Lung (tissue), 12 donors: ENCODE measurements around the gene PPIL4. TPM values are rescaled to one million over a fixed set of nuclear protein-coding genes. Genes with fewer than 3 reads are reported as not detected.

ENCODE experiments used
- ATAC-seq: fragments of 200-7000 bp; cut with Tn5 transposase; one replicate; pipeline ENCODE4 v1.9.1; 2020; ENCODE audit warnings: moderate number of reproducible peaks; ENCODE audit not compliant: insufficient read depth, low FRiP score
- DNase-seq, 3 donors: peaks; one replicate each; pipeline ENCODE4 v3.0.0-alpha.2; 2013 to 2017
- H3K27ac ChIP-seq, 2 donors: one replicate each; pipeline ENCODE4 v1.5.1; 2013; ENCODE audit warnings: mild to moderate bottlenecking in 2 of 2, moderate library complexity in 2 of 2, control low read depth in 1 of 2, inconsistent platforms in 1 of 2, low read depth in 1 of 2, low read length in 1 of 2
- H3K27me3 ChIP-seq, 3 donors: one replicate each; pipeline ENCODE4 v1.5.1; 2013; ENCODE audit warnings: low read length in 2 of 3; ENCODE audit not compliant: control insufficient read depth in 3 of 3, insufficient read depth in 3 of 3
- H3K36me3 ChIP-seq, 4 donors: one replicate each; pipeline ENCODE4 v1.5.1; 2013; ENCODE audit warnings: low read length in 4 of 4, mild to moderate bottlenecking in 1 of 4, moderate library complexity in 1 of 4; ENCODE audit not compliant: control insufficient read depth in 4 of 4, insufficient read depth in 4 of 4
- H3K4me1 ChIP-seq, 5 donors: one replicate each; pipeline ENCODE4 v1.5.1; 2013; ENCODE audit warnings: low read length in 5 of 5, mild to moderate bottlenecking in 2 of 5, moderate library complexity in 1 of 5; ENCODE audit not compliant: control insufficient read depth in 5 of 5, insufficient read depth in 5 of 5
- H3K4me3 ChIP-seq: one replicate; pipeline ENCODE4 v1.5.1; 2013; ENCODE audit warnings: mild to moderate bottlenecking, control low read depth, moderate library complexity
- H3K9ac ChIP-seq, 2 donors: one replicate each; pipeline ENCODE4 v1.5.1; 2013; ENCODE audit warnings: low read length in 2 of 2, control low read depth in 1 of 2; ENCODE audit not compliant: insufficient read depth in 1 of 2
- H3K9me3 ChIP-seq, 4 donors: one replicate each; pipeline ENCODE4 v1.5.1; 2013; ENCODE audit warnings: low read length in 3 of 4, mild to moderate bottlenecking in 1 of 4, moderate library complexity in 1 of 4; ENCODE audit not compliant: control insufficient read depth in 4 of 4, insufficient read depth in 3 of 4
- CTCF ChIP-seq: IDR thresholded peaks from 2 replicates; pipeline ENCODE4 v1.5.1; 2012; ENCODE audit warnings: mild to moderate bottlenecking; ENCODE audit errors: control extremely low read depth, extremely low read depth
- WGBS, 2 donors: extraction: QIAGEN DNeasy Blood & Tissue Kit; methylation state at CpG; one replicate each; pipeline ENCODE4 v1.1.7; 2013; 5-methylcytosine and 5-hydroxymethylcytosine counted together
- polyA plus RNA-seq, 2 donors: library from polyadenylated mRNA; stranded (reverse); fragments of 200-250 nt; gene quantifications; one replicate each; pipeline ENCODE4 v1.2.1, GENCODE V29; 2013
- total RNA-seq, 2 donors: library from RNA; depleted of rRNA in 1 of 2; stranded (reverse); fragments of >200 nt in 1 of 2; gene quantifications; one replicate each; pipeline ENCODE4 v1.2.1, GENCODE V29; 2014 to 2021
- donor health status: control.
- donor health status: control.
- donor health status: Bipolar disorder and iron deficiency.
- donor health status: healthy.
- donor health status: DM: yes; HTN: yes; CAD: no.

The PPIL4 gene
- total and polyA plus RNA-seq, 4 donors: 15.7 to 52.3 (median 21.9) TPM

DNA sequence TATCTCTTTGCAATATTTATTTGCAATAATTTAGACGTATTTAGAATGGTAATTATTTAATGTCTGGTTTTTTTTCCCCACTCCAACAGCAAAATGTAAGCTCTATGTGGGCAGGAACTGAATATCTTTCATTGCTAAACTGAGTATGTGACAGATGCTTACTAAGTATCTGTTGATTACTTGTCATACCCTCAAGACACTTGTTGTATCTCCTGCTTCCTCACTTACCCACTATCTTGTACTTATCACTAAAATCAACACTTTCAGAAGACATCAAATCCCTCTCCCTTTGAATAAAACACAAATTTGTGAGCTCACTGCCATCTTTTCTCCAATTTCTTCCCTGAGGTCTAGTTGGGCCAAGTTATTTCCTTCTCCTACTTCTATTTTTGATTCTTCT is 30.3 kb downstream of the PPIL4 start:
- ATAC-seq: no peak
- Histone ChIP-seq H3K36me3 (peaks cover 5 to 25% (median 10%) of the 10 kb centered on the region in 4 donors), H3K27me3 (no peaks in the 10 kb centered on the region), H3K9me3 (no peaks in the 10 kb centered on the region), H3K27ac (no peak overlapping the region), H3K9ac (no peak overlapping the region), H3K4me3 (no peak overlapping the region), H3K4me1 (no peaks in the 10 kb centered on the region)
- WGBS, 2 donors: 91 to 98% methylated on average over 1 of the region's 1 CpG
- TF ChIP-seq CTCF: no peak
- no peak for DNase-seq

DNA sequence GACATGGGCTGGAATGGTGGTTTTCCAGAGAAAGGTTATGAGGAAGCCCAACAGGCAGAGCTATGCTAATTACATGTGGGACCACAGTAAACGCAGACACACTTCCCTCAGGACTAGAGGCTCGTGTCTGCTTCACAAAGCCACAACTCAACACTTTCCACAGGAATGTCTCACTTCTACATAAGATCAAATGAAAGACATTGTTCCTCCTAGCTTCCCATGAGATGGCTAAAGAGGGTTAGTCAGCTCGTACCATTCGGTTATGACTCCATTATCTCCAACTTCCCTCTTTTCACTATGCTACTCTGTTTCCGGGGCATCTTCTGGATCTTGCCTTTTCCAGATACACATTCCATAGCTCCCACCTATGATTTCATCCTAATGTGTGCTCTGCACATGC is 31.9 kb downstream of the PPIL4 start:
- H3K27me3 ChIP-seq: no peaks in the 10 kb centered on the region
- no peak for DNase-seq
- peaks cover 3 to 27% (median 9%) of the 10 kb centered on the region in 4 donors for H3K36me3 ChIP-seq
- H3K27ac ChIP-seq: no peak overlapping the region
- H3K9me3 ChIP-seq: no peaks in the 10 kb centered on the region
- no peak overlapping the region for H3K9ac ChIP-seq
- ATAC-seq: no peak
- TF ChIP-seq CTCF: no peak
- H3K4me1 ChIP-seq: no peaks in the 10 kb centered on the region
- no peak overlapping the region for H3K4me3 ChIP-seq
- WGBS, 2 donors: 59 to 81% methylated on average over 5 of the region's 5 CpGs

GRCh38 chr6:149510793-149511512 is 34.9 kb downstream of the PPIL4 start:
- no peak for TF ChIP-seq CTCF

GRCh38 chr6:149508485-149508884 is 37.4 kb downstream of the PPIL4 start:
- no peak overlapping the region for H3K4me3 ChIP-seq
- peaks cover 4 to 10% (median 7%) of the 10 kb centered on the region in 4 donors for H3K36me3 ChIP-seq
- peaks cover 0 to 4% (median 0%) of the 10 kb centered on the region in 5 donors for H3K4me1 ChIP-seq
- ATAC-seq (no peak), DNase-seq (no peak)
- no peaks in the 10 kb centered on the region for H3K27me3 ChIP-seq
- H3K9ac ChIP-seq: no peak overlapping the region
- no peak for TF ChIP-seq CTCF
- no peak overlapping the region for H3K27ac ChIP-seq
- no peaks in the 10 kb centered on the region for H3K9me3 ChIP-seq
- 75 to 85% methylated on average over 3 of the region's 3 CpGs for WGBS, 2 donors

More at GRCh38 chr6:149510793-149511512, 34.9 kb downstream of the PPIL4 start:
- Histone ChIP-seq H3K4me3 (no peak overlapping the region), H3K27ac (no peak overlapping the region), H3K27me3 (no peaks in the 10 kb centered on the region), H3K9ac (no peak overlapping the region), H3K36me3 (peaks cover 5 to 20% (median 7%) of the 10 kb centered on the region in 4 donors), H3K9me3 (no peaks in the 10 kb centered on the region), H3K4me1 (peaks cover 0 to 4% (median 0%) of the 10 kb centered on the region in 5 donors)
- 90 to 95% methylated on average over 4 of the region's 4 CpGs for WGBS, 2 donors
- ATAC-seq (no peak), DNase-seq (no peak)
